ENCODE results near the gene ANKRD22. TPM values are rescaled to one million over a fixed set of nuclear protein-coding genes. Genes with fewer than 3 reads are reported as not detected.

The ANKRD22 gene
- polyA plus RNA-seq, 1 of the 3 experiments (the other 2 are of a cell fraction), result 0.15 TPM

DNA sequence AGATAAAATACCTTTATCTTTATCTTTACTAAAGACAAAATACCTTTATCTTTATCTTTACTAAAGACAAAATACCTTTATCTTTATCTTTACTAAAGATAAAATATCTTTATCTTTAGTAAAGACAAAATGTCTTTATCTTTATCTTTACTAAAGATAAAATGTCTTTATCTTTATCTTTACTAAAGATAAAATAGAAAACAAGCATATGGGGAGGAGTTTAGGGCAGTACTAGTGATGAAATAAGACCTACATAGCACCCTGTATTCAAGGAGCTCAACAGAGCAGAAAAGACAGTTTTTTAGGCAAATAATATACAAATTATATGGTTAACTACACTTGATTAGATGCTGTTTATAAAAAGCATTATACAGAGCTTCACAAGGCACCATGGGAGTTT, 19.3 kb downstream of the ANKRD22 start:
- DNase-seq, result no peak
- H4K20me1 ChIP-seq (ENCODE audit: insufficient read depth), result no peaks in the 10 kb centered on the region
- no peaks in the 10 kb centered on the region for H3K79me2 ChIP-seq (ENCODE audit: insufficient read depth)
- POLR2A ChIA-PET, result no interaction called here
- peaks cover 0 to 2% of the 10 kb centered on the region in 2 experiments; a peak in 1 of 4 replicates for H3K4me1 ChIP-seq (ENCODE audit: control insufficient read depth in 1 of 2, insufficient read depth in 2 of 2, low read depth in 1 of 2, low read length in 1 of 2)
- CTCF ChIA-PET, result interaction anchor here (1.4 to 12.7 kb wide), 3 partner anchors 22 to 155 kb away, joined by 4 to 425 read pairs (median 4); no protein-coding TSS in a partner anchor
- H3K9ac ChIP-seq, result no peak overlapping the region
- H3K4me3 ChIP-seq (ENCODE audit: low read depth in 2 of 2, low read length in 1 of 2), result no peak overlapping the region
- H2AFZ ChIP-seq (ENCODE audit: low read depth), result no peak overlapping the region
- no peaks in the 10 kb centered on the region for H3K36me3 ChIP-seq (replicated peaks in 1 of 2; ENCODE audit: control insufficient read depth in 1 of 2, insufficient read depth in 2 of 2, low read length in 1 of 2)
- no peaks in the 10 kb centered on the region for H3K9me3 ChIP-seq
- no peak for TF ChIP-seq NFIC (IDR thresholded peaks at IDR 0.05; ENCODE audit: borderline replicate concordance)
- TF ChIP-seq, protein P1, sequence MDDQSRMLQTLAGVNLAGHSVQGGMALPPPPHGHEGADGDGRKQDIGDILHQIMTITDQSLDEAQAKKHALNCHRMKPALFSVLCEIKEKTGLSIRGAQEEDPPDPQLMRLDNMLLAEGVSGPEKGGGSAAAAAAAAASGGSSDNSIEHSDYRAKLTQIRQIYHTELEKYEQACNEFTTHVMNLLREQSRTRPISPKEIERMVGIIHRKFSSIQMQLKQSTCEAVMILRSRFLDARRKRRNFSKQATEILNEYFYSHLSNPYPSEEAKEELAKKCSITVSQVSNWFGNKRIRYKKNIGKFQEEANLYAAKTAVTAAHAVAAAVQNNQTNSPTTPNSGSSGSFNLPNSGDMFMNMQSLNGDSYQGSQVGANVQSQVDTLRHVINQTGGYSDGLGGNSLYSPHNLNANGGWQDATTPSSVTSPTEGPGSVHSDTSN (IDR thresholded peaks at IDR 0.05), result no peak
- no peak for TF ChIP-seq SIN3A (IDR thresholded peaks at IDR 0.05; ENCODE audit: borderline replicate concordance, low read depth, low read length)
- no peak for TF ChIP-seq USF1 (IDR thresholded peaks at IDR 0.05; ENCODE audit: borderline replicate concordance, low read depth)
- no peak for TF ChIP-seq FOXJ3 (CRISPR knock-in tag; IDR thresholded peaks at IDR 0.05)
- no peak for TF ChIP-seq SMC3 (IDR thresholded peaks at IDR 0.05; ENCODE audit: low read depth, low read length)
- TF ChIP-seq RXRA (IDR thresholded peaks at IDR 0.05; ENCODE audit: borderline replicate concordance, low read depth), result no peak
- no peak for TF ChIP-seq FOSL2 (IDR thresholded peaks at IDR 0.05; ENCODE audit: borderline replicate concordance, low read depth)
- TF ChIP-seq USF2 (IDR thresholded peaks at IDR 0.05; ENCODE audit: borderline replicate concordance, low read depth, low read length), result no peak
- H3K27me3 ChIP-seq (ENCODE audit: insufficient read depth), result no peaks in the 10 kb centered on the region
- H3K27ac ChIP-seq (ENCODE audit: low read depth in 2 of 2, low read length in 1 of 2), result no peak overlapping the region
- H3F3A ChIP-seq (replicated peaks; ENCODE audit: insufficient read depth), result no peaks in the 10 kb centered on the region
- H3K9me2 ChIP-seq, result no peaks in the 10 kb centered on the region
- H3K4me2 ChIP-seq, result no peak overlapping the region

- no peak overlapping the region for H3K4me2 ChIP-seq
- H3K9ac ChIP-seq, result no peak overlapping the region
- H2AFZ ChIP-seq (ENCODE audit: low read depth), result no peak overlapping the region
- H3K9me3 ChIP-seq, result no peaks in the 10 kb centered on the region
- no peaks in the 10 kb centered on the region for H3K9me2 ChIP-seq
- H3K4me3 ChIP-seq (ENCODE audit: low read depth in 2 of 2, low read length in 1 of 2), result no peak overlapping the region
- H4K20me1 ChIP-seq (ENCODE audit: insufficient read depth), result no peaks in the 10 kb centered on the region
- no peaks in the 10 kb centered on the region for H3K27me3 ChIP-seq (ENCODE audit: insufficient read depth)
- H3K4me1 ChIP-seq (ENCODE audit: control insufficient read depth in 1 of 2, insufficient read depth in 2 of 2, low read depth in 1 of 2, low read length in 1 of 2), result peaks cover 0 to 2% of the 10 kb centered on the region in 2 experiments; a peak in 1 of 4 replicates
- no peaks in the 10 kb centered on the region for H3K79me2 ChIP-seq (ENCODE audit: insufficient read depth)
- ChIA-PET POLR2A (no interaction called here), CTCF (interaction anchor here (1.4 to 12.7 kb wide), 4 partner anchors 22 to 267 kb away, joined by 4 to 425 read pairs (median 6); no protein-coding TSS in a partner anchor)
- H3K27ac ChIP-seq (ENCODE audit: low read depth in 2 of 2, low read length in 1 of 2), result no peak overlapping the region
- no peaks in the 10 kb centered on the region for H3K36me3 ChIP-seq (replicated peaks in 1 of 2; ENCODE audit: control insufficient read depth in 1 of 2, insufficient read depth in 2 of 2, low read length in 1 of 2)
- TF ChIP-seq ELF1 (IDR thresholded peaks at IDR 0.05) (no peak), FOXJ3 (CRISPR knock-in tag; IDR thresholded peaks at IDR 0.05) (no peak)
- WGBS (ENCODE audit: low lambda C conversion rate), result 78% methylated on average over 8 of the region's 8 CpGs
- no peaks in the 10 kb centered on the region for H3F3A ChIP-seq (replicated peaks; ENCODE audit: insufficient read depth)
- DNase-seq, result no peak
These were observed 19.9 kb downstream of the ANKRD22 start for GRCh38 chr10:88831709-88832108.

Measured in SK-N-SH (cell line).